Ovary (tissue), 9 donors: Measurements from ENCODE around the gene HAND1. TPM values are rescaled to one million over a fixed set of nuclear protein-coding genes. Genes with fewer than 3 reads are reported as not detected.

Experiments
- DNase-seq, 5 donors: peaks; one replicate each; pipeline ENCODE4 v3.0.0-alpha.2; 2019 to 2020
- H3K27ac ChIP-seq, 2 donors: fragments of 200-600 bp; one replicate each; pipeline versions ENCODE4 v1.5.1 to v1.8.0; 2019 to 2022
- H3K27me3 ChIP-seq: fragments of 200-600 bp; one replicate; pipeline ENCODE4 v1.8.0; 2022
- H3K36me3 ChIP-seq: fragments of 200-600 bp; sonication (generic); one replicate; pipeline ENCODE4 v1.5.1; 2019
- H3K4me1 ChIP-seq: one replicate; pipeline ENCODE4 v1.8.1; 2013; ENCODE audit warnings: mild to moderate bottlenecking, moderate library complexity; ENCODE audit not compliant: insufficient read depth
- H3K4me3 ChIP-seq: fragments of 200-600 bp; sonication (generic); one replicate; pipeline ENCODE4 v1.5.1; 2017
- H3K9me3 ChIP-seq, 2 donors: fragments of 200-600 bp in 1 of 2; sonication (generic) in 1 of 2; one replicate each; pipeline versions ENCODE4 v1.5.1 to v1.8.1; 2013 to 2019; ENCODE audit warnings: mild to moderate bottlenecking in 1 of 2, moderate library complexity in 1 of 2
- EP300 ChIP-seq: sonication (generic); formaldehyde crosslinking; IDR thresholded peaks from one replicate; pipeline ENCODE4 v1.6.1; 2017; ENCODE audit warnings: antibody characterized with exemption
- POLR2A ChIP-seq: fragments of 450-650 bp; IDR thresholded peaks from one replicate; pipeline ENCODE4 v1.6.1; 2017; ENCODE audit warnings: antibody characterized with exemption, mild to moderate bottlenecking, moderate library complexity
- WGBS, 3 donors: extraction: QIAGEN DNeasy Blood & Tissue Kit in 1 of 3; methylation state at CpG; one replicate each; pipeline versions ENCODE4 v1.1.5 to v1.1.7; 2013 to 2017; 5-methylcytosine and 5-hydroxymethylcytosine counted together
- intact Hi-C, 4 donors: fragments of 100-400 bp; cut with DNase I; formaldehyde crosslinking; loops; one replicate each; pipeline versions ENCODE4 v1.11.0 to v1.15.1; 2022 to 2023
- polyA plus RNA-seq, 2 donors: library from polyadenylated mRNA; stranded (reverse); fragments of 200-250 nt in 1 of 2; fragments of 350-450 nt in 1 of 2; fragmentation: Illumina TruSeq in 1 of 2; extraction: RNeasy Lipid Tissue Mini Kit (QIAGEN cat#74804) in 1 of 2; gene quantifications; one replicate each; pipeline ENCODE4 v1.2.3, GENCODE V29; 2013 to 2014
- total RNA-seq, 7 donors: library from RNA; depleted of rRNA in 2 of 7; stranded (reverse); fragments of >200 nt in 2 of 7; fragmentation: NEBNext Ultra II Directional in 3 of 7; extraction: Animal tissue kit (Norgen Biotek cat#: 25700) in 3 of 7; gene quantifications; one replicate each; pipeline versions ENCODE4 v1.1.0 to v1.2.4, GENCODE V29; 2016 to 2023
- TF ChIP-seq, protein P1 (sequence below), 3 donors: fragments of 450-650 bp in 2 of 3; fragments of 200-600 bp in 1 of 3; IDR thresholded peaks; one replicate each; pipeline versions ENCODE4 v1.5.1 to v1.8.0; 2016 to 2022; ENCODE audit warnings: antibody characterized with exemption in 3 of 3, mild to moderate bottlenecking in 1 of 3
- donor health status: DM: no; HTN: no; CAD: no; lungs with moderate emphysema.
- donor health status: DM: no; HTN: no; CAD: no.
- donor health status: Bipolar disorder and iron deficiency.
- donor health status: DM: yes; HTN: yes; CAD: no.
- donor health status: DM: no; HTN: no; CAD: no.
- donor health status: DM: yes; HTN: yes; CAD: no.

Gene HAND1
- total and polyA plus RNA-seq, 9 donors, result not detected

DNA sequence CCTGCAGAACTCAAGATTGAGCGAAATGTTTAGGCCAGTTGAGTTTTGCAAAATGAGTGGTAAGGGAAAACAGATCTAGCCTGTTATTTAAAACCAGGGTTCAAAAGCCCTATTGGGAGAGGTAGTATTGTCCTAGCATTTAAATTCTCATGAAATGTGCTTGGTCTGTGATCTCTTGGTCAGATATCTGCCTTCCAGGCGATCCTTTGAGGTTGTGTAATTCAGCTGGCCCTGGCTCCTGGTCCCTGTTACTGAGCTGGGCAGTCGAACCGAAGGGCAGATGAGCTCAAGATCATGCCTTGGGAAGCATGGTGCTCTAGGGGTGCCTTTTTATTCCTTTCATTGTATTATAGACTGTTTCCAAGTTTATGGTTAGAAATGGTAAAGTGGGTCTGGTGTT, 17.9 kb downstream of the HAND1 start:
- H3K4me1 ChIP-seq, result no peaks in the 10 kb centered on the region
- no peak overlapping the region for H3K27ac ChIP-seq
- H3K4me3 ChIP-seq, result no peak overlapping the region
- no peak for TF ChIP-seq POLR2A
- TF ChIP-seq, protein P1, sequence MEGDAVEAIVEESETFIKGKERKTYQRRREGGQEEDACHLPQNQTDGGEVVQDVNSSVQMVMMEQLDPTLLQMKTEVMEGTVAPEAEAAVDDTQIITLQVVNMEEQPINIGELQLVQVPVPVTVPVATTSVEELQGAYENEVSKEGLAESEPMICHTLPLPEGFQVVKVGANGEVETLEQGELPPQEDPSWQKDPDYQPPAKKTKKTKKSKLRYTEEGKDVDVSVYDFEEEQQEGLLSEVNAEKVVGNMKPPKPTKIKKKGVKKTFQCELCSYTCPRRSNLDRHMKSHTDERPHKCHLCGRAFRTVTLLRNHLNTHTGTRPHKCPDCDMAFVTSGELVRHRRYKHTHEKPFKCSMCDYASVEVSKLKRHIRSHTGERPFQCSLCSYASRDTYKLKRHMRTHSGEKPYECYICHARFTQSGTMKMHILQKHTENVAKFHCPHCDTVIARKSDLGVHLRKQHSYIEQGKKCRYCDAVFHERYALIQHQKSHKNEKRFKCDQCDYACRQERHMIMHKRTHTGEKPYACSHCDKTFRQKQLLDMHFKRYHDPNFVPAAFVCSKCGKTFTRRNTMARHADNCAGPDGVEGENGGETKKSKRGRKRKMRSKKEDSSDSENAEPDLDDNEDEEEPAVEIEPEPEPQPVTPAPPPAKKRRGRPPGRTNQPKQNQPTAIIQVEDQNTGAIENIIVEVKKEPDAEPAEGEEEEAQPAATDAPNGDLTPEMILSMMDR (IDR thresholded peaks at IDR 0.05), result no peak
- TF ChIP-seq EP300, result no peak
- H3K9me3 ChIP-seq, result no peaks in the 10 kb centered on the region
- intact Hi-C loops, result loop anchor here in 1 of 4 donors (10.0 kb wide), 1 partner anchor 185 kb away; no protein-coding TSS in a partner anchor
- no peaks in the 10 kb centered on the region for H3K27me3 ChIP-seq
- H3K36me3 ChIP-seq, result no peaks in the 10 kb centered on the region
- no peak for DNase-seq
- WGBS, 3 donors, result 92 to 98% (median 96%) methylated on average over 4 of the region's 4 CpGs

DNA sequence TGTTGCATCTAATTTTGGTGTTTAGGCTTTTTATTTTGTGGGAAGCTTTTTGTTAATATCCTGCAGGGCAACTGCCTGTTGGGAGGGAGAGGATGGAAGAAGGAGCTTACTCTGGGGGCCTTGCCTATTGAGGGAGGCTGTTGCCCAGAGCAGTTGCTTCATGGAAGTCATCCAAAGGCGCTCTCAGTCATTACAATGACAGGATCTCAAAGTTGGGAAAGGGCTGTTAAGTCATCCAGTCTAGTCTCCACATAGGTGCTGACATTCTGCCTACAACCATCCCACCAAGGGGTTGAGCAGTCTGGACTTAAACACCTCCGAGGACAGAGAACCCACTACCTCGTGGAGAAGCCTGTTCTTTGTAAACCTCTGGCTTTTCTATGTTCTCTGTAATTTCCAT, 19.0 kb downstream of the HAND1 start:
- intact Hi-C loops, result no loop called here
- no peak for DNase-seq
- TF ChIP-seq EP300 (no peak), POLR2A (no peak)
- TF ChIP-seq, protein P1 (IDR thresholded peaks at IDR 0.05), result no peak
- Histone ChIP-seq H3K27ac (no peak overlapping the region), H3K9me3 (no peaks in the 10 kb centered on the region), H3K4me1 (no peaks in the 10 kb centered on the region), H3K4me3 (no peak overlapping the region), H3K36me3 (no peaks in the 10 kb centered on the region), H3K27me3 (no peaks in the 10 kb centered on the region)
- 76 to 90% (median 86%) methylated on average over 3 of the region's 3 CpGs for WGBS, 3 donors

DNA sequence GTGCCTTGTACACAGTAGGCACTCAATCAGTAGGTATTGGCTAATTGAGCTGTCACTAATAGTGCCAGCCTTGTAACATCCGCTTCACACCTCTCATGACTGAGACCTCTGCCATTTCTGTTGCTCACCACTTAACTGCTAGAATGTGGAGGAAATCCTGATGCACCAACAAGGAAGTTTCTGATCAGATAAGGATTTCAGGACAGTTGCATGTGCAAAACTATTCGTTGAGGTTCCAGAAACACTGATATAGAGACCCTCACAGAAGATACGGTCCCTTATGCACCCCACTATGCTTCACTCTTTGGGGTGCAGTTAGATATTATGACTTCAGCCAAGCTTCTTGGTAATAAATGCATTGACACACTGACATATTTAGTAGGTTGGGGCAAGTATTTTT, 21.5 kb downstream of the HAND1 start:
- no peak for DNase-seq
- H3K4me3 ChIP-seq, result no peak overlapping the region
- no peaks in the 10 kb centered on the region for H3K9me3 ChIP-seq
- 85 to 93% (median 90%) methylated on average over 3 of the region's 3 CpGs for WGBS, 3 donors
- H3K27ac ChIP-seq, result no peak overlapping the region
- TF ChIP-seq EP300 (no peak), POLR2A (no peak)
- TF ChIP-seq, protein P1 (IDR thresholded peaks at IDR 0.05), result no peak
- no peaks in the 10 kb centered on the region for H3K27me3 ChIP-seq
- H3K36me3 ChIP-seq, result no peaks in the 10 kb centered on the region
- intact Hi-C loops, result no loop called here
- no peaks in the 10 kb centered on the region for H3K4me1 ChIP-seq

DNA sequence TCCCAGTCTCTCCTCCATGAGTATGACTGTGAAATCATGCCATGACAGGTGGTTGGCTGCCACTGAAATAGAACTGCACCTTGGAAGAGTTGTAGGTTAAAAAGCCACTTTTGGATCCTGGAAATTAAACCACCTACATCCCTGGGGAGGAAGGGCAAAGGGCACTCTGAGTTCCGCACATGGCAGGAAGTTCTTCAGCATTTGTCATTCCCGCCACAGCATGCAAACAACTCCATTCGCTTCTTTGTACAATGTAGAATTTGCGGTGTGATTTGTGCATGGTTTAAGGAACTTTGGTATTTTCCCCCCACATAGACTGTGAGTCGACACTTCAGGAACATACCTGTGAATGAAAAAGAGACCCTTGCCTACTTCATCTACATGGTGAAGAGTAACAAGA, 22.4 kb downstream of the HAND1 start:
- WGBS, 3 donors, result 93 to 98% (median 93%) methylated on average over 5 of the region's 5 CpGs
- intact Hi-C loops, result no loop called here
- no peak for TF ChIP-seq POLR2A
- no peak for TF ChIP-seq EP300
- TF ChIP-seq, protein P1 (IDR thresholded peaks at IDR 0.05), result no peak
- H3K4me3 ChIP-seq, result no peak overlapping the region
- no peaks in the 10 kb centered on the region for H3K4me1 ChIP-seq
- no peaks in the 10 kb centered on the region for H3K36me3 ChIP-seq
- H3K27me3 ChIP-seq, result no peaks in the 10 kb centered on the region
- no peak for DNase-seq
- no peak overlapping the region for H3K27ac ChIP-seq
- no peaks in the 10 kb centered on the region for H3K9me3 ChIP-seq
